Activated T-helper 17 cell treated with anti-CD3 and anti-CD28 coated beads, Interleukin-2, amount 50 U/mL, for 72 hours (primary cell): ENCODE measurements around the gene SORBS1. TPM values are rescaled to one million over a fixed set of nuclear protein-coding genes. Genes with fewer than 3 reads are reported as not detected.

Experiments used
- ATAC-seq: fragments of 150-1000 bp; cut with Tn5 transposase; replicated peaks from 2 replicates; pipeline ENCODE4 v1.10.0; 2021; ENCODE audit warnings: mild to moderate bottlenecking, moderate library complexity
- H3K27ac Mint-ChIP-seq: one replicate; pipeline ENCODE4 v1.8.0; 2022; ENCODE audit warnings: mixed read lengths
- H3K27me3 Mint-ChIP-seq: one replicate; pipeline ENCODE4 v1.8.0; 2022; ENCODE audit warnings: mixed read lengths
- H3K36me3 Mint-ChIP-seq: one replicate; pipeline ENCODE4 v1.8.0; 2022; ENCODE audit warnings: low read depth, mild to moderate bottlenecking, mixed read lengths
- H3K4me1 Mint-ChIP-seq: one replicate; pipeline ENCODE4 v1.8.0; 2022; ENCODE audit warnings: mixed read lengths
- H3K4me3 Mint-ChIP-seq: one replicate; pipeline ENCODE4 v1.8.0; 2022; ENCODE audit warnings: mild to moderate bottlenecking, mixed read lengths
- H3K9me3 Mint-ChIP-seq: one replicate; pipeline ENCODE4 v1.8.0; 2022; ENCODE audit warnings: mixed read lengths
- total RNA-seq, 2 donors: library from RNA; stranded (reverse); gene quantifications; one replicate each; pipeline ENCODE4 v1.2.3, GENCODE V29; 2022

SORBS1 gene
- total RNA-seq, 2 donors from 2014 or later, result 1.1 to 3.4 TPM

DNA sequence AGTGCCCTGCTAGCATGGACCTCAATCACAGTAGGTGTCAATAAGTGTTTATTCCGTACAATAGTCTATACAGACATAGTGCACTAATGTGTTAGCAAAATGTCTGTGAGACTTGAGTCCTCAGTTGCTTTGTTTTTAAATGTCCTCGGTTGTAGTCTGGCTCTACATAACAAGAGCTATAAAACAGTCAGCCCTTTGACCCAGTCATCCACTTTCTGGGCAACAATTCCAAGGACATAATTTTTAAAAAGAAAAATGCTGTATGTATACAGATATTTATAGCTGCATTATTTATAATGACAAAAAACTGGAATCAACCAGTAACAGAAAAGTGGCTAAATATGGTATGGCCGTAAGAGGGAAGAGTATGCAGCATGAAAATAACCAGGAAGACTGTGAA lies 267.5 kb downstream of the SORBS1 start:
- Mint-ChIP-seq H3K27me3 (peaks cover 40% of the 10 kb centered on the region), H3K4me3 (no peak overlapping the region), H3K27ac (no peak overlapping the region), H3K4me1 (no peaks in the 10 kb centered on the region), H3K9me3 (no peaks in the 10 kb centered on the region), H3K36me3 (no peaks in the 10 kb centered on the region)
- no peak for ATAC-seq

DNA sequence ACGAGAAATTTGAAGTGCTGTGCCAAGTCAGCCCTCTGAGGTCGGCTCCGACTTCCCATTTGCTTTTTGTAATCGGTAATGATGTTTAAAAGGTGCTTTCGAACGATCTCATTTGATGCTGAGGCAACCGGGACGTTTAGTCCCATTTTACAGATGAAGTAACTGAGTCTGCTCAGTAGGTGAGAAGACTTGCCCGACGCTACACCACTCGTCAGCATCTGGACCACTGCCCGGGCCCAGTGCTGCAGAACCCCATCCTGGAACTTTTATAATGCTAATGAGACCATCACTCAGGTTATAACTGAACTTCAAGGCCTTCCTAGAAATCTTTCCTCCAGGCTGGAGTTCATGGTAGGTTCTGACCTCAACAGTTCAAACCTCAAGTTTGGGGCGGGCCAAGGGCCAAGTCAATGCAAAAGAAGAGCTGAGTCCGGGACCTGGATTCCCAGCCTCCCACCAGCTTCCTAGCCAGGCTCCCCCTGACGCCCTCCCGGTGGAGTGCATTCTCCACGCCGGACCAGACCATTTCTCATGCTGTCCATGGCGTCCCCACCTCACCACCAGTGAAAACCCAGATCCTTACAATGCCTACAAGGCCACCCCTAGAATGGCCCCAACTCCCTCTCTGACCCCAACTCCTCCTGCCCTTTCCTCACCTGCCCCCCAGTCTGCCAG lies 269.7 kb downstream of the SORBS1 start:
- Mint-ChIP-seq H3K27me3 (peaks cover 49% of the 10 kb centered on the region), H3K36me3 (no peaks in the 10 kb centered on the region), H3K27ac (no peak overlapping the region), H3K4me3 (peak overlapping the region; percentile 59), H3K9me3 (no peaks in the 10 kb centered on the region), H3K4me1 (no peaks in the 10 kb centered on the region)
- ATAC-seq, result no peak

DNA sequence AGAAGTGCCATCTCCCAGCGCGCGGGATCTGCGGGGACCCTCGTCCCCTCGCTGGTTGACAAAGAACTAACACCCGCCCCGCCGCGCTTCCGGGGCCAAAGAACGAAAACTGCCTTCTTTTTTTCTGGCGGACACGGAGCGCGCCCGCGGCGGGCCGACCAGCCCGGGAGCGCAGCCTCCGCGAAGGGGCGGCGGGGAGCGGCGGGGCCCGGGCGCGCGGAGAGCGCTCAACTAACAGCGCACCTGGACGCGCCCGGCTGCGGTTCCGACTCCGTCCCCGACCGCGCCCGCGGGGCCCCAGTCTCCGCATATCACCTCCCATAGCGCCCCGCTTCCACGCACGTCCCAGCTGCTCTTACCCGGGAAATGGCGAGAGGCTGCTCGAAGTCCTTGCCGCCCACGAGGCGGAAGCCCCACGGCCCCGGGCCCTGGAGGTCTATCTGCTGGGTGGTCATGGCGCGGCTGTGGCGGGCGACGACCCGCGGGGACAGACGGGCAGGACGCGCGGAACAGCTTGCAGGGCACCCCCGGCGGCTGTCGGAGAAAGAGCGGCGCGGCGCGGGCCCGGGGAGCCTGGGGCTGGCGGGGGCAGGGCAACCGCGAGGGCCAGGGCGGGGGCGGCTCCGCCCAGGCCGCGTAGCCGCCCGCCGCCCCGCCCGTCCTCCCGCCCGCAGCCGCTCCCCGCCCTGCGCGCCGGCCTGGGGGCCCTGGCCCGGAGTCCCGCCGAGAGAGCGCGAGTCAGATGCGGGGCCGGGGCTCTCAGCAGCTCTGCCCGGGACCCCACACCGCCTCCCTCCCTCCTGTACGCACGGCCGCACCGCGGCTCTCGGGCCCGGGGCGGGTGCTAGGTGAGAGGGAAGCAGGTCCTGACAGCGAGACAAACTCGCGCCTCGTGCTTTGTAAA lies 270.5 kb downstream of the SORBS1 start, which contains the start of gene PDLIM1:
PDLIM1 (minus strand) TSS at position 543 of the 904 bp plus-strand sequence; CDS start at position 455, 88 bp downstream.
- H3K9me3 Mint-ChIP-seq, result no peaks in the 10 kb centered on the region
- ATAC-seq, result peak; percentile 38
- no peaks in the 10 kb centered on the region for H3K4me1 Mint-ChIP-seq
- peak within 1 kb of the TSS; percentile 59 for H3K4me3 Mint-ChIP-seq
- H3K27ac Mint-ChIP-seq, result no peak within 1 kb of the TSS
- H3K36me3 Mint-ChIP-seq, result no peaks in the 10 kb centered on the region
- peaks cover 51% of the 10 kb centered on the region for H3K27me3 Mint-ChIP-seq

DNA sequence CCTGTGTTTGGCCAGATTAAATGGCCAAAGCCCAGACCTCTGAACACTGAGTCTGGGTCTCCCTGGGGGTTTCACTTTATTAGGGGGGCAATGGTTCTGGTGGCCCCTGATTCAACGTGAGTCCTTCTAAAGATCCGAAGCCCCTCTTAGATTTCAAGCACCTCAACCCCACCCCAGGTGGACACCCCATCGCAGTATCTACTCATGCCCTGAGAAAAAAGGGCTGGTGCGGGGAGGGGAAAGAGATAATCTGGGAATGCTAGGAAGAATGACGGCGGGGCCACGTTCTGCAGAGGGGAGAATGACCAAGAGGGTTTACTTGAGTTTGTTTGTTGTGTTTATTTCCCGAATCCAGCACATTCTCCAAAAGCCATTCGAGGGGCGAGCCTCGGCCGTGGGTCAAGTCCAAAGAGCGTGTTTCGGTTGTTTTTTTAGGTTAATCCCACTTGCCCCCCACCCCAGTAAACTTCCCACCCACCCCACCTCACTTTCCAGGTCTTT lies 271.2 kb downstream of the SORBS1 start:
- no peaks in the 10 kb centered on the region for H3K4me1 Mint-ChIP-seq
- H3K4me3 Mint-ChIP-seq, result peak overlapping the region; percentile 45
- ATAC-seq, result no peak
- H3K27ac Mint-ChIP-seq, result no peak overlapping the region
- no peaks in the 10 kb centered on the region for H3K9me3 Mint-ChIP-seq
- no peaks in the 10 kb centered on the region for H3K36me3 Mint-ChIP-seq
- peaks cover 54% of the 10 kb centered on the region for H3K27me3 Mint-ChIP-seq

DNA sequence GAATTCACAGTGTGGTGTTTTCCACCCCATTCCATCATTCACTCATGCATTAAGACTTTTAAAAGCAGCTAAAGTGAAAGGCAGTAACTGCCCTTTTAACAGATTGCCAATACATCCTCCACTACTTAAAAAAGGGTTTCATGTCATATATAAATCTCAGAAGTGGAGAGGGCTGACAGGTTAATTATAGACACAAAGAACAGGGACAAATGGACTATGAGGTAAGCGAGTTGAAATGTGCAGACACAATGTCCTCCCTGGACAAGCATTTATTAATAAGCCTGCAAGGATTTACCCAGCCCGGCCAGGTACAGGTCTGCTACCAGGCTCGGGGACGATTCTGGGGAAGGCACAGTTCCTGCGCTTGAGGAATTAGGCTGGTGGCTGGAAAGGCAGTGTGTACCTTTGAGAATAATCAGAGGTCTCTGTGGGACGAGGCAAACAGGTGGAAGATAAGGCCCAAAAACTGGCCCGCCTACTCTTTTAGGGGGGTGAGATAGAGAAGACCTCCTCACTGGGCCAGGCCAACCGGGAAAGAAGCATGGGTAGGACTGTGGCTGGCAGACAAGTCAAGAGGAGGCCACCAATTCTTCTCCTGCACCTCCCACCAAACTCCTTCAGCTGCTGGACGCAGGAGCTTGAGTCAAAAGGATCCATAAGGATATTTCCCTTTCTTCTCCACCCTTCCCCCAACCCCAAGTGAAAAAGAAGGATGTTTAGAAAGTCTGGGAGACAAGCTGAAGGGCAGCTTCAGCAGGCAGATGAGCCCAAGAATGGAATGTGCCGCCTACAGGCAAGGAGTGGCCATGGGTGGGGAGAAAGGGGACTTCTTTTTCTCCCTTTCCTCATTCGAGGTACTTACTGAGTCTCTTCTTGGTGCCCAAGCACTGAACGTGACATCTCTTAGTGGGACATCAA lies 271.9 kb downstream of the SORBS1 start:
- H3K27me3 Mint-ChIP-seq, result peaks cover 50% of the 10 kb centered on the region
- ATAC-seq, result no peak
- peak overlapping the region; percentile 45 for H3K4me3 Mint-ChIP-seq
- H3K36me3 Mint-ChIP-seq, result no peaks in the 10 kb centered on the region
- H3K27ac Mint-ChIP-seq, result no peak overlapping the region
- H3K4me1 Mint-ChIP-seq, result no peaks in the 10 kb centered on the region
- no peaks in the 10 kb centered on the region for H3K9me3 Mint-ChIP-seq

DNA sequence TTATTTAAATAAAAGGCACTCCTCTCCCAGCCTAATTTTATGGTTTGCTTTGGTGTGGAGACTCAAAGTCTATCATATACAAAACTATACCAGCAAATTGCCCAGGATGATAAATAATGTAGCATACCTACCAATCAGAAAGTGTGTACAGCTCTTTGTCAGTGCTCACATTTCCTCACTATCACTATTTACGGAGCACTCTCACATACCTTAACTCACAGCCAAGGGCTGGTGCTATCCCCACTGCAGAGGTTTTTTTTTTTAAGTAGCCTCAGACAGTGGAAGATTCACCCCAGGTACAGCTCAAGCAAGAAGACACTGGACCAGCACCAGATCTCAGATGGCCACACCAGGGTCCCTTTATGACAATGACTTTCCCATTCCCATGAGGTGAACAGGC lies 272.9 kb downstream of the SORBS1 start:
- Mint-ChIP-seq H3K27ac (no peak overlapping the region), H3K4me3 (no peak overlapping the region), H3K36me3 (no peaks in the 10 kb centered on the region), H3K27me3 (peaks cover 46% of the 10 kb centered on the region), H3K9me3 (no peaks in the 10 kb centered on the region), H3K4me1 (no peaks in the 10 kb centered on the region)
- no peak for ATAC-seq

DNA sequence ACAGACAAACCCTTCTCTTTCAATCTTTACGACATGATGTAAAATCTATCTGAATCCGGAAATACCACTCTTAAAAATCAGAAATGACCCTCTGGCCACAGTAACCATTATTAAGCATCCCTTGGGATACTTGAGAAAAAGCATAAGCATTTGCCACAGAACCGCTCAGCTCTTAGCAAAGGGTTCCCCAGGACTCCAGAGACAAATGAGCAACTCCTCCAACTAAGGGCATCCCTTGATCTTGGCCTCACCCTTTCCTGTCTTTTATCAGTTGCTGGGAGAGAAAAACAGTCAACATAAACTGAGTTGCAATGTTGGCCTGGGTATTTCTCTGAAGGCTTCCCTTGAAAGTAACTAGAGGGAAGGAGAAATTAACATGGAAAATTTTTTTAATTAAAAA lies 273.9 kb downstream of the SORBS1 start:
- no peaks in the 10 kb centered on the region for H3K4me1 Mint-ChIP-seq
- H3K36me3 Mint-ChIP-seq, result no peaks in the 10 kb centered on the region
- H3K9me3 Mint-ChIP-seq, result no peaks in the 10 kb centered on the region
- peaks cover 40% of the 10 kb centered on the region for H3K27me3 Mint-ChIP-seq
- H3K4me3 Mint-ChIP-seq, result no peak overlapping the region
- ATAC-seq, result no peak
- H3K27ac Mint-ChIP-seq, result no peak overlapping the region

DNA sequence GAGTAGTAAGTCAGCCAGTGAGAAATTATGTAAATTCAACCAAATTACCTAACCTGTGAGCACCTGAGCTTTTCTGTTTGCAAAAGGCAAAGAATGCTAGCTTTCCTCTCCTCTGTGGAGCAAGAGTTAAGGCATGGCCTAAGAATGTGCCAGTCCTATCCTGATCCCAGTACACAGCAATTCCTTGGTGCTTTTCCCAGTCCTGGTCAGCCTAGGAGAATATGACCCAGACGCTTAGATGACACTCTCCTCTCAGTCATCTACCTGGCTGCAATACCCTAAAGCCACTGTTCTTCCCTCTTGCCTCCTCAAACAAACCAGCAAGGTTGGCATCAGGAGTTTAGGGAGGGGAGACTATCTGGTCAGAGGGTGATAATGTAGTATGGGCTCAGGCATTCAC lies 274.5 kb downstream of the SORBS1 start:
- Mint-ChIP-seq H3K27ac (no peak overlapping the region), H3K4me1 (no peaks in the 10 kb centered on the region), H3K27me3 (peaks cover 36% of the 10 kb centered on the region), H3K4me3 (no peak overlapping the region), H3K9me3 (no peaks in the 10 kb centered on the region), H3K36me3 (no peaks in the 10 kb centered on the region)
- ATAC-seq, result no peak

DNA sequence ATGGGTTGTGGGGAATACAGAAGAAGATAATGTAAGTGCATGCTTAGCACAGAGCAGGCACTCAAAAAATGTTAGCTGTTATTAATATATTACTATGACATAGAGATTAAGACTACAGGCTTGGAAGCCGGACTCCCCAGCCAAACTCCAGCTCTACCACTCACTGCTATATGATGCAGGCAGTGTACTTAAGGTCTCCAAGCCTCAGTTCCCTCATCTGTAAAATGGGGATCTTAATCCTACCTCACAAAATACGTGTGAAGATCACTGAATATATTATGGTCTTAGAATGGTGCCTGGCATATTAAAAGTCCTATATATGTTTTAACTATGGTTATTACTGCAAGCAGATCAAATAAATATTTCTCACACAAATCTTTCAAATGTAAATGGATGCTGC lies 275.6 kb downstream of the SORBS1 start:
- no peak overlapping the region for H3K27ac Mint-ChIP-seq
- no peak for ATAC-seq

DNA sequence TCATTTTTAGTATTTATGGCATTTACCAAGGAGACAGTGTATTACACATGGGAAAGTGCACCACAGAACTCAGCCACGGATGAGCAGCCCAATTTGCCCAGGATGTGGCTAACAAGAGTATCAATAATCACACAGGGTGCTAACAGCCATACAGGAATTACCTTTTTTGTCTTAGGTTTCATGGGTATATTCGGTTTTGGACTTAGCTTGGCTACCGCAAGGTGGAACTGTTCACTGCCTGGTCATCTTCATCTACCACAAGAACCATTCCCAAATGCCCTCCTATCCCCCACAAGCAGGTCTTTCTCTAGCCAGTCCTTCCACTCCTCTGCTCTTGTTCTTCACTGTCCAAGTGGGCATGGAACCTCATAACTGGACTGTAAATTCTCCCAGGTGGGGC lies 276.4 kb downstream of the SORBS1 start:
- no peak overlapping the region for H3K27ac Mint-ChIP-seq
- H3K36me3 Mint-ChIP-seq, result no peaks in the 10 kb centered on the region
- no peaks in the 10 kb centered on the region for H3K4me1 Mint-ChIP-seq
- H3K27me3 Mint-ChIP-seq, result peaks cover 27% of the 10 kb centered on the region
- H3K4me3 Mint-ChIP-seq, result no peak overlapping the region
- no peak for ATAC-seq
- no peaks in the 10 kb centered on the region for H3K9me3 Mint-ChIP-seq

More for the DNA sequence above, 275.6 kb downstream of the SORBS1 start:
- Mint-ChIP-seq H3K4me3 (no peak overlapping the region), H3K4me1 (no peaks in the 10 kb centered on the region), H3K36me3 (no peaks in the 10 kb centered on the region), H3K9me3 (no peaks in the 10 kb centered on the region), H3K27me3 (peaks cover 31% of the 10 kb centered on the region)

DNA sequence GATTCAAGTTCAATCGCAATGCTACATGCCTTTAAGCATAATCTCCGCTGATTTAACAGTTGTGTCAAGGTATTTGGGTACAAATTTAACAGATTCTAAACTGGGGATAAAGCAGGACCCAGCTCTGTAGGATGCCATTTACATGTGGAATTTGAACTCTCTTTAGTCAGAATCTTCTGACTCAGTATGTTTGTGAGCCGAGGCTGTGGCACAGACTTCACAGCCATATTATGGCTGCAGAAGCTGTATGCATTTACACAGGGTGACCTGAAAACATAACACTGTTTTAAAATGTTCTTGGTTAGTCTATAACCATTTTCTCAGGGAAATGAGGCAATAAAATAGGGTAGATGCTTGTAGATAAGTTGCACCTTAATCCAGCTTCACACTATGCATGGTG lies 279.1 kb downstream of the SORBS1 start:
- Mint-ChIP-seq H3K9me3 (no peaks in the 10 kb centered on the region), H3K27ac (no peak overlapping the region), H3K27me3 (peaks cover 14% of the 10 kb centered on the region), H3K36me3 (no peaks in the 10 kb centered on the region), H3K4me1 (no peaks in the 10 kb centered on the region), H3K4me3 (no peak overlapping the region)
- ATAC-seq, result no peak

DNA sequence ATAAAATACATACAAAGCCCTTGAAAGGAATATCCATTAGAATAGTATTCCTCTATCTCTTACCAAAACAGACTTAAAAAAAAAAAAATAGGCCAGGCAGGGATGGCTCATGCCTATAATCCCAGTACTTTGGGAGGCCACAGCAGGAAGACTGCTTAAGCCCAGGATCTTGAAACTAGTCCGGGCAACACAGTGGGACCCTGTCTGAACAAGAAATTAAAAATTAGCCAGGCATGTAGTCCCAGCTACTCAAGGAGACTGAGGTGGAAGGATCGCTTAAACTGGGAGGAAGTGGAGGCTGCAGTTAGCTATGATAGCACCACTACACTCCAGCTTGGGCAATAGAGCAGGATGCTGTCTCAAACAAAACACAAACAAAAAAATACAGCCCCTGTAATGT lies 280.0 kb downstream of the SORBS1 start:
- Mint-ChIP-seq H3K27ac (no peak overlapping the region), H3K9me3 (no peaks in the 10 kb centered on the region), H3K27me3 (peaks cover 7% of the 10 kb centered on the region), H3K4me3 (no peak overlapping the region), H3K4me1 (no peaks in the 10 kb centered on the region), H3K36me3 (no peaks in the 10 kb centered on the region)
- no peak for ATAC-seq

DNA sequence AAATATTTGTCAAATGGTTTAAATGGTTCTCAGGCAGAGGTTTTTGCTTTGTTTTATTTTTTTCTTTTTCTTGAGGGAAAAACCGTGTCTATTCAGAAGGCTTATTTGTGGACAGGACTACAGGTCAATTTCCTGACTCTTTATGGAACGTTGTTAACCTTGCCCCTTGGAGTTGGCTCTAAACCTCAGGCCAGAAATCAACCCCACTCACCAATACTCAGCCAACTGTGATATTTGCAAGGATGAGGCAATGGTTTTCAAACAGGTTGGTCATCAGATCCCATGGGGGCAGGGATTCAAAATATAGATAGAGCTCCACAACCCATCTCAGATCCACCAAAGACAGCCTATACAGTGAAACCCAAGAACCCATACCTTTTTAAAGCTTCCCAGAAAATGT lies 280.5 kb downstream of the SORBS1 start:
- no peaks in the 10 kb centered on the region for H3K4me1 Mint-ChIP-seq
- no peaks in the 10 kb centered on the region for H3K36me3 Mint-ChIP-seq
- no peaks in the 10 kb centered on the region for H3K9me3 Mint-ChIP-seq
- no peak for ATAC-seq
- H3K27me3 Mint-ChIP-seq, result peaks cover 5% of the 10 kb centered on the region
- H3K4me3 Mint-ChIP-seq, result no peak overlapping the region
- H3K27ac Mint-ChIP-seq, result no peak overlapping the region
